Ovary (tissue), 3 donors: ENCODE results near the gene ATP5MG.

Experiments
- CTCF ChIP-seq, 3 donors: fragments of 450-650 bp in 2 of 3; fragments of 200-600 bp in 1 of 3; IDR thresholded peaks; one replicate each; pipeline versions ENCODE4 v1.5.1 to v1.8.0; 2016 to 2022; ENCODE audit warnings: antibody characterized with exemption in 3 of 3, mild to moderate bottlenecking in 1 of 3
- POLR2A ChIP-seq: fragments of 450-650 bp; IDR thresholded peaks from one replicate; pipeline ENCODE4 v1.6.1; 2017; ENCODE audit warnings: antibody characterized with exemption, mild to moderate bottlenecking, moderate library complexity
- donor health status: DM: no; HTN: no; CAD: no.

DNA sequence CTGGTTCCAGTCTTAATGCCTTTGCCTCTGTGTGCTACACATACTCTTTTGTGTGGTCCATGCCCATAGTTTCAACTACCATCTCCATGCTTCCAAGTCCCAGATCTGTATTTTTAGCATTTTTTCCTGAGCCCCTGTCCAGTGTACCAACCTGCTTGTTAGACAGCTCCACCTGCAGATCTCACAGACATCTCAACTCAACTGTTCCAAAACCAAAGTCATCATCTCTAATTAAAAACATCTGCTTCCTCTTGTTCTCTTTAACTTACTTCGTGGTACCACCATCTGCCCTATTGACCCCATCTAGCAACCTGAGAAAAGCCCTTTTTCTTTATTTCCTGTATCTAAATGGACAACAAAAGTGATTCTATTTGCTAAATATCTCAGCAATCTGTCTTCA, 26.3 kb downstream of the ATP5MG start:
- TF ChIP-seq CTCF (IDR thresholded peaks at IDR 0.05) (no peak), POLR2A (no peak)
